NCI-H748 (cell line): Measurements from ENCODE around the gene KIF21A.
A peak's percentile ranks its signal among the peaks of the same experiment; 100 is the strongest.

Source experiments
- DNase-seq: peaks from one replicate; lab custom pipeline; 2025; ENCODE audit not compliant: unreplicated experiment; lab: John Stamatoyannopoulos, UW

Gene KIF21A, protein sequence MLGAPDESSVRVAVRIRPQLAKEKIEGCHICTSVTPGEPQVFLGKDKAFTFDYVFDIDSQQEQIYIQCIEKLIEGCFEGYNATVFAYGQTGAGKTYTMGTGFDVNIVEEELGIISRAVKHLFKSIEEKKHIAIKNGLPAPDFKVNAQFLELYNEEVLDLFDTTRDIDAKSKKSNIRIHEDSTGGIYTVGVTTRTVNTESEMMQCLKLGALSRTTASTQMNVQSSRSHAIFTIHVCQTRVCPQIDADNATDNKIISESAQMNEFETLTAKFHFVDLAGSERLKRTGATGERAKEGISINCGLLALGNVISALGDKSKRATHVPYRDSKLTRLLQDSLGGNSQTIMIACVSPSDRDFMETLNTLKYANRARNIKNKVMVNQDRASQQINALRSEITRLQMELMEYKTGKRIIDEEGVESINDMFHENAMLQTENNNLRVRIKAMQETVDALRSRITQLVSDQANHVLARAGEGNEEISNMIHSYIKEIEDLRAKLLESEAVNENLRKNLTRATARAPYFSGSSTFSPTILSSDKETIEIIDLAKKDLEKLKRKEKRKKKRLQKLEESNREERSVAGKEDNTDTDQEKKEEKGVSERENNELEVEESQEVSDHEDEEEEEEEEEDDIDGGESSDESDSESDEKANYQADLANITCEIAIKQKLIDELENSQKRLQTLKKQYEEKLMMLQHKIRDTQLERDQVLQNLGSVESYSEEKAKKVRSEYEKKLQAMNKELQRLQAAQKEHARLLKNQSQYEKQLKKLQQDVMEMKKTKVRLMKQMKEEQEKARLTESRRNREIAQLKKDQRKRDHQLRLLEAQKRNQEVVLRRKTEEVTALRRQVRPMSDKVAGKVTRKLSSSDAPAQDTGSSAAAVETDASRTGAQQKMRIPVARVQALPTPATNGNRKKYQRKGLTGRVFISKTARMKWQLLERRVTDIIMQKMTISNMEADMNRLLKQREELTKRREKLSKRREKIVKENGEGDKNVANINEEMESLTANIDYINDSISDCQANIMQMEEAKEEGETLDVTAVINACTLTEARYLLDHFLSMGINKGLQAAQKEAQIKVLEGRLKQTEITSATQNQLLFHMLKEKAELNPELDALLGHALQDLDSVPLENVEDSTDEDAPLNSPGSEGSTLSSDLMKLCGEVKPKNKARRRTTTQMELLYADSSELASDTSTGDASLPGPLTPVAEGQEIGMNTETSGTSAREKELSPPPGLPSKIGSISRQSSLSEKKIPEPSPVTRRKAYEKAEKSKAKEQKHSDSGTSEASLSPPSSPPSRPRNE (N-terminal part only)

GRCh38 chr12:39443081-39443928 lies at the start of gene KIF21A:
Gene KIF21A (minus strand): TSS chr12:39443120. CDS start chr12:39442970, 150 bp downstream.
- peak; percentile 91 for DNase-seq

DNA sequence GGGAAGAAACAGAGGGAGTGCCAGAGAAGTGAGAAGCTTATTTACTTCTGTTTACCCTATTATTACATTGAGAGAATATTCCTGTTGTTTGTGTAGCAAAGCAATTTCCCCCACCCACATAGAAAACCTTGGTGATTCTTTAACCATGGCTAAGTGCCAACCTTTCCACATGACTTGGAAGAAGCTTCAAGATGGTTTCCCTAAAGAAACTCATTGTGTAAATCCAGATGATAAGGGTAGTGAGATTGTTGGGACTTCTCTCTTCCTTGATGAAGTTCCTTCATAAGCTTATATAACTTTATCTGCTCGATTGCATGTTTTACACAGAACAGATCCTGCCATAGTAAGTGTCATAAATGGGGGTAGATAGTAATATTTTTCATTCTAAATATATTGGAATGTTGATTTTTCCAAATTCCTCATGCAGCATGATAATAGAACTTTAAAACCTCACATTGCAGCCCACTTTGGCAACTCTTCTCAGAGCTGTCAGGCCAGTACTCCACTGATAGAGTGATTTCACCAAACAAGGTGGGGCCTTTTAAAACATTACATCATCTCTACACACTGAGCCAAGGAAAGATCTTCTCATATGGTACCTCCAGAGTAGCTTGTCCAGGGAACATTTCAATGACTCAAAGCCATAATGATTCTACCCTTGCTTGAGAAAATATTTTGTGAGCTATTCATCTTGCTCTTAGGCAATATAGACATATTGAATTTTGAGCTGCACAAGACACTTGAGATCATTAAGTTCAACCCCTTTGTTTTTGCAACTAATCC lies 47.8 kb upstream of the KIF21A start:
- no peak for DNase-seq

DNA sequence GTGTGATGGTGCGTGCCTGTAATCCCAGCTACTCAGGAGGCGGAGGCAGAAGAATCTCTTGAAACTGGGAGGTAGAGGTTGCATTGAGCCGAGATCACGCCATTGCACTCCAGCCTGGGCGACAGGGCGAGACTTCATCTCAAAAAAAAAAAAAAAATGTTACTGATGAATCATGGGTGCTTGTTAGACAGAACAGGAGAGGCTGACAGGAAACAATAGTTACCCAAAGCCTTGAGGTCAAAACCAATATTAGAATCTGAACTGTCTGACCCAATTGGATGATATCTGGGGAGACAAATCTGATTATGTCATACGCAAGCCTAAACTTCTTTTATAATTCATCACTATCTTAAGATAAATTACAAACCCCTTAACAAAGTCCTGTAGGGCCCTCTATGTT lies 40.7 kb upstream of the KIF21A start:
- DNase-seq = no peak

DNA sequence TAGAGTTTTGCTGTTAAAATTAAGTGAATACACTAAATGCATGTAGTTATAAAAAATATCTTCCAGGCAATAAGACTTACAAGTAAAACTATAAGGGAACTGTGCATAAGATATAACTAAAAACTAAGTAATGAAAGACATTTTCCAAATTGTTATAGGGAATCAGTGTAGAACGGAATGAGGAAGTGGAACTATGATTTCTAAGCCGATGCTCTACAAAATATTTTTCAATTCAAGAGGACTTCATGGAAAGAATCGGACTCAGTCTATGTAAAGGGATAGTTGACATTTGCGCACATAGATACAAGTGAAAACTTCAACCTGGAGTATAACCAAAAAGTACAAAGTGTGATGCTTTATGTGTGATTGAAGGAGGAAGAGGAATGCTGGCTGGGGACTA lies 40.1 kb upstream of the KIF21A start:
- DNase-seq = no peak

DNA sequence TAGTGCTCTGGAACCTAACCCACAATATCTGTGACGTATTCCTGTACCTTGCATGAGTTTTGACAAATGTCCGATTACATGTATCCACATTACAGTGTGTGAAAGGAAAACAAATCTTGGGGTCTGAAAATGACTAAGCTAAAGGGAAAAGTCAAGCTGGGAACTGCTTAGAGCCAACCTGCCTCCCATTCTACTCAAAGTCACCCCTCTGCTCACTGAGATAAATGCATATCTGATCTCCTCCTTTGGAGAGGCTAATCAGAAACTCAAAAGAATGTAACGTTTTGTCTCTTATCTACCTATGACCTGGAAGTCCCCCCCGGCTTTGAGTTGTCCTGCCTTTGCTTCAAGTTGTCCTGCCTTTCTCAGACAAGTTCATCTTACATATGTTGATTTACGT lies 34.0 kb upstream of the KIF21A start:
- no peak for DNase-seq

- no peak for DNase-seq
These were observed 33.2 kb upstream of the KIF21A start for GRCh38 chr12:39476121-39476520.

- peak; percentile 47 for DNase-seq
These were observed 32.2 kb upstream of the KIF21A start for GRCh38 chr12:39475136-39475535.

DNA sequence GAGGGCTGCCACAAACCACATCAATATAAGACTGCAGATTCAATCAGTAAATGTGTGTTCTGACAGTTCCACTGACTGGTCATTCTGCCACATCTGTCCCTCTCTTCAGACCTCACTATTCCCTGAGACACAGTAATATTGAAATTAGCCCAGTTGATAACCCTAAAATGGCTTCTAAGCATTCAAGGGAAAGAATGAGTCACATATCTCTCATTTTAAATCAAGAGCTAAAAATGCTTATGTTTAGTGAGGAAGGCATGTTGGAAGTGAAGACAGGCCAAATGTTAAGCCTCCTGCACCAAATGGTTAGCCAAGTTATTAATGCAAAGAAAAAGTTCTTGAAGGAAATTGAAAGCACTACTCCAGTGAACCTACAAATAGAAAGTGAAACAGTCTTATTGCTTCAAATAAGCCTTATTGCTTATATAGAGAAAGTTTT lies 24.5 kb upstream of the KIF21A start:
- no peak for DNase-seq

DNA sequence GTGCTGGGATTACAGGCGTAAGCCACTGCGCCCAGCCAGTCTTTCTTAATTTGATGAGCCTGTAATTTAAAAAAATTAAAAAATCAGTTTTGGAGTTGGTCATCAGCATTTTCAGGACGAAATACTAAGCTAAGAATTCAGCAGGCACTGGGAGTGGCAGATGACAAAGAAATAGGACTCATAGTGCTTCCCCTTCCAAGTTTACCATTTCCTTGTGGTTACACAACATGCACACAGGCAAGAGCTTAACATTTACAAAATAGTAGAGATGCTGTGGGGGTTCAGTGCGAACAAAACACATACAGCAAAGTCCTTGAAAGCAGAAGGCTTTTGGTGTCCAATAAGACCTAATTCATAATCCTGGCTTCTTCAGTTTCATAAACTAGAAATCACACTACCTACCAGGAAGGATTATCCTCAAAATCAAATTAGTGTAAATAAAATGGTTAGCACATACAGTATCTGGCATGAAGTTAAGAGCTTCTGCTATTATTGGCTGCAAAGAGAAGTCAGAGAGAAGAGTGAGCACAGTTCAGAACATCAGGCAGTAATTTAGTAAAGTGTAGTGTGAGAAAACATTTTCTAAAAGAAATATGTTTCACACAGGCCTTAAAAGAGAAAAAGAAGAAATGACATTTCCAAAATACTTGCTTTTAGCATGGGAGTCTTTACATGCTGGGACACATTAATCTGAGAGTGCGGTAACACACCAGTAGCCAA lies 22.2 kb upstream of the KIF21A start:
- no peak for DNase-seq

DNA sequence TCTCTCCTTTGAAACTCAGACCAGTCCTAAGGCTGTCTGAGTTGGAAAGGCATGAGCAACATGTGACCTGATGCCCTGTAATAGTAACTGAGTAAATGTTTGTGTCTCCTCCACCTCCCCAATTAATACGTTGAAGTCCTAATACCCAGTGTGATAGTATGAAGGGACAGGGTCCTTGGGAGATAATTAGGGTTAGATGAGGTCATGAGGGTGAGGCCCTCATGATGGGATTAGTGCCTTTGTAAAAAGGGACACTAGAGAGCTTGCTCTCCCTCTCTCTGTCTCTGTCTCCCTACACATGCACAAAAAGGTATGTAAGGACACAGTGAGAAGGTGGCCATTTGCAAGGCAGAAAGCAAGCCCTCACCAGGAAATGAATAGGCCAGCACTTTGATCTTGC lies 18.1 kb upstream of the KIF21A start:
- DNase-seq = no peak

DNA sequence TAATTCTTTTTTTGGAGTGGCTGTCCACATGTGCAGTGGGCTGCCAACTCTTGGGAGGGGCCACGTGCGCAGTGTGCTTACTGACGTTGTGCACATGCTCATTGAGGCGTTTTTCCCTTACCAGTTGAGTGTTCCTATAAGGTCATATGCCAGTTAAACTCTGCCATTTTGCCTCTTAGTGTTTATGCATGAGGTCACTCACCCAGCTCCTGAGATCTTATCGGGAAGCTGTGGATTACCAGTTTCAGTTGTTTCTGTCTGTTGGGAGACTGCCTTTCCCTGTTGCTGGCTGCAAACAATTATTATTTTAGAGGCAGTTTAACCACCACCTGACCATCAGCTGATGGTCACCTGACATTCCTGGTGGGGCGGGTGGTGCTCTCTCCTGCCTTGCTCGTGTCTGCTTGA lies 16.1 kb upstream of the KIF21A start:
- no peak for DNase-seq

DNA sequence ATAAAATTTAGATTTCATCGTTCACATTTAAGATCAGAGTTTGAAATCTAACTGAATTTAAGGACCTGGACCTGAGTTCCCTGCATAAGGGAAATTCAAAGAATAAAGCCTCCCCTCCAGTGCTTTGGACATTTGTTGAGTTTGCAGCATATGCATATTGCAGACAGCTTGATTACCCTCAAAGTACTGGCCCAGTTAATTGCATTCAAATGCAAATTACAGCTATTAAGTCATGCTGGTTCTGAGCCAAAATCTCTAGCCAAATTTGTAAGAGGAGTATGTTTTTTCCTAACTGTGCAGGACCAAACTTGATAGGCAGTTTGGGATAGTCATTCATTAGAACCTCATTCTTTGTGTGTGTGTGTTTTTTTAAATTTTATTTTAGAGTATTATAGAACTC lies 9.1 kb upstream of the KIF21A start:
- no peak for DNase-seq

- DNase-seq = no peak
These were observed 5.1 kb upstream of the KIF21A start for GRCh38 chr12:39448038-39448437.

GRCh38 chr12:39443929-39444209 lies 949 bp upstream of the KIF21A start:
- no peak for DNase-seq

DNA sequence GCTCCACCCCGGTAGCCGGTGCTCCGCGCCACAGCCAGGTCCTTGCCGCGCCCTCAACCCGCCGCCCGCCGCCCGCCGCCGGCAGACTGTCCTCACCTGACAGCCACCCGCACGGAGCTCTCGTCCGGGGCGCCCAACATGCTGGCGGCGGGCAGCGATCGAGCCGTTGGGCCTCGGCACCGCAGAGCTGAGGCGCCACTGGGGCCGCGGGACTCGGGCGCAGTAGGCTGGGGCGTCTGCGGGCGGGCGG lies 164 bp downstream of the KIF21A start:
- no peak for DNase-seq

DNA sequence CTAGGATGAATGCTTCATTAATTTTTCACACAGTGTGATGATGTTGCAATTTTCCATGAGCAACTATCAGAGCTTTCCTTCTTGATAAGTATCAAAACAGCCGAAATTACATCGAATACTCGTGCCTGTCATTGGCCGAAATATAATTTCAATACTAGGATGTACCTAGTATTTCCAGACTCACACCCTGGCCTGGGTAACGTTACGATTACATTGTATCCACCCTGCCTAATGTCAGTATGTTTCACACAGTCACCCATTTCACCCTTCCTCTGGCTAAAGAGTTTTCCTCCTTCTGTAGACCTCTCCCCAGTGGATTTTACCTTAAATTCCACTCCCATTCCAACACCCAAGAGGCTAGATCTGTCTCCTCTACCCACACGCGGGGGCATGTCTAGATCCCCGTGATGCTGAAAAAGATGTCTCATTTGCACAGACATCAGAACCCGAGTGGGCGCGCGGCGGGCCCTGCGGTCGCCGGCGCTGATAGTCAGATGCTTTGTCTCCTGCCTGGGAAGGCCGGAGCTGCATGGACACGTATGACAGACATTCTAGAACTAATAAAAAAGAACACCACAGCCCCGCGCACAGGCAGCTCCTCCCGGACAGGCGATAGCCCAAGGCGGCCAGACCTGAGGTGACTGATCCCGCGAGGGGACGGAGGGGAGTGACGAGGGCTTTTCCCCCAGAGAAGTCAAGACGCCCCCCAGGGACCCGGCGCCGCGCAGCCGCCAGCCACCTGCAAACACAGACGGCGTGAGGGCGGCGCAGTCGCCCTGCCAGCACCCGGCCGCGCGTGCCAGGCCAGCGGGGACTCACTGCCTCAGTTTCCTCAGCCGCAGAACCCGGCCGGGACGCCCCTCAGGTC lies 723 bp downstream of the KIF21A start:
- DNase-seq = peak; percentile 70

DNA sequence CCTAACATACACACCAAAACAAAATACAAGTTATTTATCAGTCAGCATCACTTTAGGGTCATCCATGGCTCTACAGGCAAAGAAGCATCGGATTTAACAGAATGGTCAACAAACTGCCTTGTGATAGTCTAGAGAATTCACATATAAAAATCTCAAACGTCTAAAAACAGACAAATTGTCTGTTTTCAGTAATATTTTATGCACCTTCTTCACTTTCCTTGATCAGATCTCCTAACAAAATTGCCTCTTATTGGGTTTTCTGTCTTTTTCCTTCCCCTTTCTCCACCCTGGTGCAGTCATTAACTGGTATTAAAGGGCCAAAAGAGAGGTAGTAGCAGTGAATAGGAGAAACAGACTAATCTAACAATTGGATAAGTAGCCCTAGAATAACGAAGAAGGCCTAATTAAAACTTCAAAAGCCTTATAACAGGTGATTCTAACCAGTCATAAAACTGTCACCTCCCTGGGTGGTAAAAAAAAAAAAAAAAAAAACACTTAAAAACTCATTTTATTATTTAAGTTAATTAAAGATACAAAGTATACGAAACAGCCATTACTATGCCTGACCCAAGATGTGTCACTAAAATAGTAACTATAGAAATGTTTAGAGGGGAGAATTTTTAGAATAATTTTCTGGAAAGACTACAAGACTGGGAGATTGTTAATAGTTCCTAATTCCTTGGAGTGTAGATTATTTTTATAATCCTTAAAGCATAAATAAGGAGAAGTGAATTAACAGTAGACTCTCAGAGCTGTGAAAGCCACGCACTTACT lies 1.5 kb downstream of the KIF21A start:
- no peak for DNase-seq

GRCh38 chr12:39440781-39441180 lies 2.1 kb downstream of the KIF21A start:
- DNase-seq = no peak
